ENCODE data around the gene NEDD4. TPM values are rescaled to one million over a fixed set of nuclear protein-coding genes. Genes with fewer than 3 reads are reported as not detected.

Gene NEDD4
- total RNA-seq, 4 donors from 2014 or later, result 16.7 to 40.4 (median 29.4) TPM

DNA sequence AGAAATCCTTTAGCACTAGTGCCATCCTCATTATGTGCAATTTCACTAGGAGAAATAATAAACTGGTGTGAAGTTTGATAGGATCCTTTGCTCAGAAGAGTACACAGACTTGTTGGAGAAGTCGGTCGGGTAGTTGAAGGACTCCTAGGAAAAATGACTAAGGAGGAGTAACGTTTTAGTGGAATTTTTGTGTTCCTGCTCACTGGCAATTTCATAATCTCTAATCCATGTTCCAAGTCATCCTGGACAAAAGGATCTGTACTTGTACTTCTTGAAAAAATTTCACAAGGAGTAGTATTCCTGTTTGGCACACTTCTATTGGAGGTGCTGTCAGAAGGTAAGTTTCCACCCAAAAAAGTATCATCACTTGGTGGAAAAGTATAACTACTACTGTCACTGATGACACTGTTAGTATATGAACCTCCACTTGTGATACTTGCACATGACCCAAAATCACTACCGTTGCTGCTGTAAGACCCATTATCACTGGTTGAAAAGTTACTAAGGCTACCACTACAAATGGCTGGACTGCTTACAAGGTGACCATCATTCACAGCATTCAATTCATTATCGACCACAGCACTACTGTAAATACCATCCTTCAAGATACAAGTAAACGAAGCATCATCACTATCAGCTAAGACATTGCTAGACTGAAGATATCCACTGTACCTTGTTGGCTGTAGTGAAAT, 77.4 kb downstream of the NEDD4 start:
- intact Hi-C loops (cut with DNase I; ENCODE audit: low total_unique reads), result no loop called here
- TF ChIP-seq, protein P1, sequence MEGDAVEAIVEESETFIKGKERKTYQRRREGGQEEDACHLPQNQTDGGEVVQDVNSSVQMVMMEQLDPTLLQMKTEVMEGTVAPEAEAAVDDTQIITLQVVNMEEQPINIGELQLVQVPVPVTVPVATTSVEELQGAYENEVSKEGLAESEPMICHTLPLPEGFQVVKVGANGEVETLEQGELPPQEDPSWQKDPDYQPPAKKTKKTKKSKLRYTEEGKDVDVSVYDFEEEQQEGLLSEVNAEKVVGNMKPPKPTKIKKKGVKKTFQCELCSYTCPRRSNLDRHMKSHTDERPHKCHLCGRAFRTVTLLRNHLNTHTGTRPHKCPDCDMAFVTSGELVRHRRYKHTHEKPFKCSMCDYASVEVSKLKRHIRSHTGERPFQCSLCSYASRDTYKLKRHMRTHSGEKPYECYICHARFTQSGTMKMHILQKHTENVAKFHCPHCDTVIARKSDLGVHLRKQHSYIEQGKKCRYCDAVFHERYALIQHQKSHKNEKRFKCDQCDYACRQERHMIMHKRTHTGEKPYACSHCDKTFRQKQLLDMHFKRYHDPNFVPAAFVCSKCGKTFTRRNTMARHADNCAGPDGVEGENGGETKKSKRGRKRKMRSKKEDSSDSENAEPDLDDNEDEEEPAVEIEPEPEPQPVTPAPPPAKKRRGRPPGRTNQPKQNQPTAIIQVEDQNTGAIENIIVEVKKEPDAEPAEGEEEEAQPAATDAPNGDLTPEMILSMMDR (IDR thresholded peaks at IDR 0.05), result no peak
- no peak for TF ChIP-seq POLR2A (IDR thresholded peaks at IDR 0.05)
- DNase-seq (ENCODE audit: low spot score in 2 of 2), result no peak
- 75 to 84% methylated on average over 6 of the region's 6 CpGs for WGBS, 2 donors
- H3K4me3 ChIP-seq (ENCODE audit: low read depth, poor library complexity, severe bottlenecking), result no peak overlapping the region

DNA sequence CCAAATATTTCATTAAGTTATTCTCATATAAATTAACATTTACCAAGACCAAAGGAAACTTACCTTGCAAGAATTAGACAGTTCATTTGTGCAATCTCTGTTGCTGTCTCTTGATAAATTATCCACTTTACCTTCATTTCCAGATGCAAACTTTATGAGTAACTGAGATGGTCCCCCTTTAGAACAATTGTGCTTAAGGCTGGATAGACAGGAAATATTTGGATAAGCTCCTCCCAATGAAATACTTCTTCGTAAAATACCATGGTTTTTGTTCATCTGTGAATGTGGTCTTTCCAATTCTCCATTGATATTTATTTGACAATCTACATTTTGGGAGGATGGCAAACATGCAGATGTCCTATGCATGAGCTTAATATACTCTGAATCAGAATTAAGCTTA, 78.2 kb downstream of the NEDD4 start:
- TF ChIP-seq, protein P1 (IDR thresholded peaks at IDR 0.05), result no peak
- TF ChIP-seq POLR2A (IDR thresholded peaks at IDR 0.05), result no peak
- 96 to 97% methylated on average over 1 of the region's 1 CpG for WGBS, 2 donors
- intact Hi-C loops (cut with DNase I; ENCODE audit: low total_unique reads), result no loop called here

DNA sequence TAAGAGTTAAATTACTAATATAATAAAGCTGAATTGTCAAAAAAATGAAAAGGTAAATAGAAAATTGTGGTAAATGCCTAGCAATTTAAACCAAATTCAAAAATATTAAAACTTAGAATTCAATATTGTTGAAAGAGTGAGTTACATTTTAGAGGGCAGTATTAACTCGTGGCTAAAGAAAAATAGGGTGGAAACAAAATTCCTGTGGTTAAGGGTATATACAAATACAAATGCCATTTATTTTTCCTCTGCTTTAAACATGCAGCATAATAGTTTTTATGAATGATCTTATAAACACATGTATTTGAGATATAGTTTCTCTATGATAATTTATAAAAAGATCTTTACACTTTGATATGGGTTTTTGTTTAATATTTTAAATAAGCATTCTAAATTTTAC, 79.0 kb downstream of the NEDD4 start:
- no peak overlapping the region for H3K4me3 ChIP-seq (ENCODE audit: low read depth, poor library complexity, severe bottlenecking)
- intact Hi-C loops (cut with DNase I; ENCODE audit: low total_unique reads), result no loop called here
- TF ChIP-seq POLR2A (IDR thresholded peaks at IDR 0.05), result no peak
- TF ChIP-seq, protein P1 (IDR thresholded peaks at IDR 0.05), result no peak
- no peak for DNase-seq (ENCODE audit: low spot score in 2 of 2)
- 72% methylated on average over 1 of the region's 1 CpG for WGBS, 2 donors

More for the DNA sequence above, 78.2 kb downstream of the NEDD4 start:
- DNase-seq (ENCODE audit: low spot score in 2 of 2), result no peak
- H3K4me3 ChIP-seq (ENCODE audit: low read depth, poor library complexity, severe bottlenecking), result no peak overlapping the region

DNA sequence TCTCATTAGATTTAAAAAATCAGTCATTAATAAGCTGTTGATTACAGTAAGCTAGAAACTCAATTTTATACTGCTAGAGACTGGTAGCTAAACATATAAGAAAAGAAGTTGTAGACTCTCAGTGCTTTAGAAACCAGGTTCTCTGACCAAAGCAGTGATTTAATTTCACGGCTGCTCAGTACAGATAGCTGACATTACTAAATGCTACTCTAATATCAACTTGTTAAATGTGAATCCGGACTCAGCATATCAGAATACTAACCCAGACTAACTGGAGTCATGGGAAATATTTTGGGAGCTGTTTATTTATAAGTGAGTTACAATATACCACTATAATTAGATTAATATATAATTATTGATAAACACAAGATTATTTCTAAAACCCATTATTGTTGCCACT, 80.4 kb downstream of the NEDD4 start:
- 96 to 99% methylated on average over 2 of the region's 2 CpGs for WGBS, 2 donors

DNA sequence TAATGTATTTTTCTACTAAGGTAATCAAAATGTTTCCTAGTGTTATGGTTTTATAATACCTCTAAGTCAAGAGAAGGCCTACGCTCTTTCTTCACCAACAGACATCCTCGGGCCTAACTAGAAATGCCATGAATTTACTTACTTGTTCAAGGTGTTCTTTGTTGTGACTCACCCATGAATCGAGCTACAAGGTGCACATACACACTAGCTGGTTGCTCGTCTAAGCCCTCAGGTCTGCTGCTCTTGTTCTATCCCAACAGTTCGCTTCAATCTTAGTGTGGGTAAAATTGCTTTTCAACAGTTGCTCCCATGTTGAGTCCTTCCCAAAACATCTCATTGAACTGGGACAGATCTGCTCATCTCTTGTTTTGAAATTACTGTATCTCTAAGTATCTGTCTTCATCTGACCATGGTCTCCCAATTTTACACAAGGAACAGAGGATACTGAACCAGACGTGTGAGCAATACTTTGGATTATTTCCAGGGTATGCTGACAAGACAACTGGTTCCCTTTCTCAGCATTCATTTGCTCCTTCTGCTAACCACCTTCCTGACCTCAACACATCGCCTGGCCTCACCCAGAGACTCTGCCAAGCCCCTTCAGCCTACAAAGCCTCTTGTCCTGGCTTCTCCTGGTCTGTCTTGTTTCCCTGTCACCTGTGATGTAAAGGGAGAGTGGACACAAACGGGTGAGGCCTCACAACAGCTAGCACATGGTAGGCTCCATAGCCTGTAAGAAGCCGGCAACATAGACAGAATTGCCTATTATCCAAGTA, 84.2 kb downstream of the NEDD4 start:
- TF ChIP-seq, protein P1 (IDR thresholded peaks at IDR 0.05), result no peak
- TF ChIP-seq POLR2A (IDR thresholded peaks at IDR 0.05), result no peak
- no peak for DNase-seq (ENCODE audit: low spot score in 2 of 2)
- intact Hi-C loops (cut with DNase I; ENCODE audit: low total_unique reads), result no loop called here
- H3K4me3 ChIP-seq (ENCODE audit: low read depth, poor library complexity, severe bottlenecking), result no peak overlapping the region
- WGBS, 2 donors, result 85 to 86% methylated on average over 9 of the region's 9 CpGs

More for the DNA sequence above, 80.4 kb downstream of the NEDD4 start:
- TF ChIP-seq, protein P1 (IDR thresholded peaks at IDR 0.05), result no peak
- no peak for TF ChIP-seq POLR2A (IDR thresholded peaks at IDR 0.05)
- H3K4me3 ChIP-seq (ENCODE audit: low read depth, poor library complexity, severe bottlenecking), result no peak overlapping the region
- intact Hi-C loops (cut with DNase I; ENCODE audit: low total_unique reads), result no loop called here
- no peak for DNase-seq (ENCODE audit: low spot score in 2 of 2)

Measured in lower leg skin (tissue), 4 donors.